IPS-18c (cell line): ENCODE data around the gene FBXO46.
"Not testable (repeated sequence)": the region's sequence is repeated elsewhere in the genome, so short reads cannot be mapped to it uniquely, and the experiment has no call there.

ENCODE experiments used
- H3K4me3 ChIP-seq: 2 replicates; pipeline ENCODE4 v1.7.0; 2013; ENCODE audit warnings: low read depth, mild to moderate bottlenecking, low read length, moderate library complexity; ENCODE audit not compliant: insufficient read depth
- H3K9me3 ChIP-seq: one replicate; pipeline ENCODE4 v1.6.1; 2013; ENCODE audit warnings: mild to moderate bottlenecking, low read length, moderate library complexity; ENCODE audit not compliant: control insufficient read depth, insufficient read depth

Gene FBXO46

DNA sequence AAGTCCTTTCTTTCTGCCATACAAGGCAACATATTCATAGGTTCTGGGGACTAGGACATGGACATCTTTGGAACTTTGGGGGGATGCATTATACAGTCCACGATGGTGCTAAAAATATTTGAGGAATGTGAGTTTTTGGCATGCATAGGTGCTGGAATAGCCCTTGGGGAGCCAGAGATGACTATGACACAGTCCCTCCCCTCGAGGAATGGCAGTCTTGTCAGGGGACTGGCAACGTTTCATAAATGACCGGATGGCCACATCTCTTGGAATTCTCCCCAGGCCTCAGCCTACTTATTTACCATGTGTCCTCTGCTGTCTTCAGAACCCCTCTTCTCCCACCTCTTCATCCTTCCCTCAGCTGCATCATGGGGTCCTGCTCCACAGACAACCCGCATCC lies 16.2 kb upstream of the FBXO46 start:
- no peak overlapping the region for H3K4me3 ChIP-seq
- no peaks in the 10 kb centered on the region for H3K9me3 ChIP-seq

- Histone ChIP-seq H3K9me3 (no peaks in the 10 kb centered on the region), H3K4me3 (no peak overlapping the region)
These were observed 14.9 kb upstream of the FBXO46 start for GRCh38 chr19:45745606-45746005.

- Histone ChIP-seq H3K4me3 (no peak overlapping the region), H3K9me3 (no peaks in the 10 kb centered on the region)
These were observed 12.3 kb upstream of the FBXO46 start for GRCh38 chr19:45742969-45743368.

- H3K9me3 ChIP-seq: no peaks in the 10 kb centered on the region
These were observed 9.1 kb upstream of the FBXO46 start for GRCh38 chr19:45739498-45740439.

GRCh38 chr19:45733160-45733810 lies 2.6 kb upstream of the FBXO46 start, which contains the start of gene MEIOSIN:
Gene MEIOSIN, plus strand, starts transcription at chr19:45733439. Its CDS starts 1,938 bp downstream, at chr19:45735377.
- H3K9me3 ChIP-seq: no peaks in the 10 kb centered on the region
- H3K4me3 ChIP-seq: no peak within 1 kb of the TSS

More at GRCh38 chr19:45739498-45740439, 9.1 kb upstream of the FBXO46 start:
- H3K4me3 ChIP-seq: no peak overlapping the region

DNA sequence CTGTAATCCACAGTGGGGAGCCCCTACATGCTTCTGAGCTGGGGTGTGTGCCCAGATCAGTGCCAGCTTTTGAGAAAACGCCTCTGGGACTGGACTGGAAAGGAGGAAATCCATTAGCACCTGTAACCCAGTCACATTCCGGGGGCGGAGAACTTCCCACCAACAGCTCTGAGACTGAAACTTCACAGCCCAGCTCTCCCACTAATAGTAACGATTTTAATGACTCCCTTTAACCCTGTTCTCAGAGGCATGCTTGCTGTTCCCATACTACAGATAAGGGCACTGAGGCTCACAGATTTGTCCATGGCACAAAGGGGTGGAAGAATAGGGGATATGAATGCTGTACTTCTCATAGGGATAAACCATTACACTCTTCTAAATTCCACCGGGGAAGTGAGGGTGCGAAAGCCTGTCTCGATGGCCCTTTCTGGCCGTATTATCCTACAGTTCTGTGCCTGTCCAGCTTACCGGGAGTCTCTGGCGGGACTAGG lies 851 bp downstream of the FBXO46 start:
- Histone ChIP-seq H3K4me3 (peak overlapping the region; percentile 85), H3K9me3 (no peaks in the 10 kb centered on the region)

DNA sequence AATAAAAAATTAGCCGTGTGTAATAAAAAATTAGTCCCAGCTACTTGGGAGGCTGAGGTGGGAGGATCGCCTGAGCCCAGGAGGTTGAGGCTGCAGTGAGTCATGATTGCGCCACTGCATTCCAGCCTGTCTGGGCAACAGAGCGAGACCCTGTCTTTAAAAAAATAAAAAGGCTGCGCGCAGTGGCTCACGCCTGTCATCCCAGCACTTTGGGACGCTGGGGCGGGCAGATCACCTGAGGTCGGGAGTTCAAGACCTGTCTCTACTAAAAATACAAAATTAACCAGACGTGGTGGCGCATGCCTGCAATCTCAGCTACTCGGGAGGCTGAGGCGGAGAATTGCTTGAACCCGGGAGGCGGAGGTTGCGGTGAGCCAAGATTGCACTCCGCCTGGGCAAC lies 2.0 kb downstream of the FBXO46 start:
- not testable (repeated sequence) for H3K4me3 ChIP-seq, H3K9me3 ChIP-seq

DNA sequence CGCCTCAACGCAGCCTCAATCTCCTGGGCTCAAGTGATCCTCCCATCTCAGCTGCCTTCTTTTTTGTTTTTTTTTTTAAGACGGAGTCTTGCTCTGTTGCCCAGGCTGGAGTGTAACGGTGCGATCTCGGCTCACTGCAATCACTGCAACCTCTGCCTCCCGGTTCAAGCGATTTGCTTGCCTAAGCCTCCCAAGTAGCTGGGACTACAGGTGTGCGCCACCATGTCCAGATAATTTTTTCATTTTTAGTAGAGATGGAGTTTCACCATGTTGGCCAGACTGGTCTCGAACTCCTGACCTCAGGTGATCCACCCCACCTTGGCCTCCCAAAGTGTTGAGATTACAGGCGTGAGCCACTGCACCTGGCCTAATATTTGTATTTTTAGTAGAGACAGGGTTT lies 10.6 kb downstream of the FBXO46 start:
- not testable (repeated sequence) for H3K4me3 ChIP-seq

DNA sequence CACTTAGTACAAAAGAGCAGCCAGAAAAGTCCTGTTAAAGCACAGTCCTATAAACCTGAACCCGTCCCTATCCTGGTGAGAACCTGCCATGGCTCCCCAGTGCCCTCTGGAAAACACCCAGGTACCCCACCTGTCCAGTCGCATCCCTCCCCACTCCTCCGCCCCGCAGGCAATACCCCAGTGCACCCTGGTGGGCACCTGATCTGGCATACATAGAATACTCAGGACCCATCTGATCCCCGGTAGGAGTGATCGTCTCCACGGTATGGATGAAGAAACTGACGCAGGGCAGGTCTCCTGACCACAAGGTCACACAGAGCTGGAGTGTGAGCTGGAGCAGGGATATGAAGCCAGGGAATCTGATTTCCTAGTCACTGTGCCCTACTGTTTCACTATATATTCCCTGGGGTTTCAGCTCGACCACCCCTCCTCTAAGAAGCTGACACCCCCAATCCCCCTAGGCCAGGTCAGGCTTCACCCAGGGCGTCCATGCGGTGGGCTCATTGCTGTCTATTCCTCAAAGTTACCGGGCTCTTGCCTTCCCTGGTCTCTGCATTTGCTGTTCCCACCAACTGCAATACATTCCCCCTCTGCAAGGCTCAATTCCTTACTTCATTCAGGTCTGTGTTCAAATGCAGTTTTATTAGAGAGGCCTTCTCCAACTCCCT lies 12.6 kb downstream of the FBXO46 start:
- peak overlapping the region; percentile 52 for H3K4me3 ChIP-seq
- H3K9me3 ChIP-seq: no peaks in the 10 kb centered on the region

More for the DNA sequence above, 10.6 kb downstream of the FBXO46 start:
- H3K9me3 ChIP-seq: not testable (repeated sequence)

- Histone ChIP-seq H3K9me3 (no peaks in the 10 kb centered on the region), H3K4me3 (peak overlapping the region; percentile 77)
These were observed 13.3 kb downstream of the FBXO46 start for GRCh38 chr19:45717131-45717982.

DNA sequence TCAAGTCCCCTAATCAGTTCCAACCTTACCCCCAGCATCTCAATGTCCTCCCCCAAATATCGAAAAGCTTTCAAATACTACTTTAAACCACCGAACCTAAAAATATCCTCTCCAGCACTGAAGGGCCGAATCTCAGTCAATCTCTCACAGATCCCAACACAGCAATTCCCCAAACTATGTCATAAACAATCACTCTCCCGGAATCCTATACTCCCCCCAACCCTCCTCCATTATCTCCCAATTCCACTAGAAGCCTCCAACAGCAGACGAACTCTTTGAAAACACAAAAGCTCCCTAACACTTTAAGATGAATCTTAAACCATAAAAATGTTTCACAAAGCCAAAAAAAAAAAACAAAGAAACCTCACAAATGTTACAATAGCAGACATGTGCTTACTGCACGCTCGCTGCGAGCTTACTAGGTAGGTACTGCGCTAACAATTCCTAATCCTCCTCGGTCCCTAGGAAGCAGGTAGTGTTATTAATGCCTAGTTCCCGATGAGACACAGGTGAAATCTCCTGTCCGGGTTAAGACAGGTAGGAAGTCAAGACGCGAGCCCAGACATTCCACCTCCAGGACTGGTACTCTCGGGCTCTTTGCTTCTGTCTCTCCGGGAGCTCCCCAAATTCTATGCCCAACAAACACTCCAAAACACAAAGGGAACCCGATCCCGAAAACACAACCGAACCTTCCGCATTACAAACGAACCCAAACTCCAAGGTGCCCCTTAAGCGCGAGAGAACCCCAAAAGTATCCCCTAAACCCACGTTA lies 14.2 kb downstream of the FBXO46 start:
- peak overlapping the region; percentile 77 for H3K4me3 ChIP-seq

GRCh38 chr19:45715139-45715538 lies 15.6 kb downstream of the FBXO46 start:
- no peaks in the 10 kb centered on the region for H3K9me3 ChIP-seq
- H3K4me3 ChIP-seq: no peak overlapping the region

More for the DNA sequence above, 14.2 kb downstream of the FBXO46 start:
- no peaks in the 10 kb centered on the region for H3K9me3 ChIP-seq

DNA sequence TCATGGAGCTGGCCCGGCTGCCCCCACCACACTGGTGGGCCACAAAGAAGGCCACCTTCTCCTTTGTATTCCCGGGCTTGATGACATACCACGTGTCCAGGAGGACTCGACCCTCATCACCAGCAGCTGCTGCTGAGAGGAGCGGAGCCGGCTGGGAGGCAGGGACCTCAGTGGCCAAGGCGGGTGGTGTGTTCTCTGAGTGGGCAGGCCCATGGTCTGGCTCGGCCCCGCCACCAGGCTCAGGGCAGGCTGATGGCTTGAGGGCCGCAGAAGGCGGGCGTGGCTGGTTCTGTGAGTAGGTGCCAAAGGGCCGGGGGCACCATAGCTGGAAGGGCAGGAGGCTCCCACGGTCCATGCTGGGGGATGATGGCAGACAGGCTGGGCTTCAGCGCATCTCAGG lies 17.6 kb downstream of the FBXO46 start:
- Histone ChIP-seq H3K9me3 (no peaks in the 10 kb centered on the region), H3K4me3 (no peak overlapping the region)

GRCh38 chr19:45712699-45713067 lies 18.0 kb downstream of the FBXO46 start:
- Histone ChIP-seq H3K9me3 (no peaks in the 10 kb centered on the region), H3K4me3 (no peak overlapping the region)

DNA sequence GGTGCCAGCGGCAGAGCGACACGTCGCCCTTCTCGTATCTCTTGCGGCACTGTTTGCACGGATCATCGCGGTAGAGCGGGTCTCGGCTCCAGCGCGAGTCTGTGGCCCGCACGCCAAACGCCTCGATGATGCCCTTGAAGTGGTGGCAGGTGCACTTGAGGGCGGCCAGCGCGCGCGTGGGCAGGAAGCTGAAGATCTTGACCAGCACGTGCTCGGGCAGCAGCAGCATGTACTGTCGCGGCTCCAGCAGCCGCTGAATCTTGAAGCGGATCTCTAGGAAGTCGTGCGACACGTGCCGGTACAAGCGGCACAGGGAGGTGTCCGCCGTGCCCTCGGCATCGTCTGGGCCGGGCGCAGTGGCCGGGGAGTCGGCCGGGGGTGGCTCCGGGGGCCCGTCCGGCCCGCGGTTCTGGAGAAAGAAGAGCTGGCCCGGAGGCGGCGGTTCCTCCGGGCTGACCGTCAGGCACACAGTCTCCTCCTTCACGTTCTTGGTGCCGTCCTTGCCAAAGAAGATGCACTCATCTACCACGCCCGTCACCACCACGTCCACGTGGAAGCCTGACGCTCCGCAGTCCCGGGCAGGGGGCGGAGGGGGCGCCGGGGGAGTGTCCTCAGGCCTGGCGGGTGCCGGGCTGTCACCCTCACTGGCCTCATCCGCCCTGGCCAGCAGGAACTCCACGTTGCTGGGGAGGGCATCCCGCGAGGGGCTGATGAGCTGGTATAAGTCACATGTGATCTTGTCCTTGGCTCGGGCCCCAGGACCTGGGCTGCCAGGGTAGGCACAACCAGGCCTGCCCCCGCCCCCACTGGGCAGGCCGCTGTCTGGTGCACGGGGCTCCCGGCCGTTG lies 18.6 kb downstream of the FBXO46 start:
- H3K9me3 ChIP-seq: no peaks in the 10 kb centered on the region
- no peak overlapping the region for H3K4me3 ChIP-seq
